Spleen (tissue), 11 donors: ENCODE measurements around the gene DES. TPM values are rescaled to one million over a fixed set of nuclear protein-coding genes. Genes with fewer than 3 reads are reported as not detected.

Experiments
- DNase-seq: peaks from one replicate; pipeline ENCODE4 v3.0.0-alpha.2; 2020
- H3K27ac ChIP-seq, 8 donors: fragments of 200-600 bp; sonication (generic) in 7 of 8; 1 replicate in 4 of 8; 2 replicates in 4 of 8; pipeline versions ENCODE4 v1.5.0 to v1.8.0; 2016 to 2021; ENCODE audit warnings: inconsistent platforms in 4 of 8, mild to moderate bottlenecking in 4 of 8, moderate library complexity in 1 of 8
- H3K27me3 ChIP-seq, 7 donors: fragments of 200-600 bp; sonication (generic) in 6 of 7; replicated peaks in 1 of 7; 1 replicate in 4 of 7; 2 replicates in 3 of 7; pipeline versions ENCODE4 v1.5.0 to v1.8.0; 2016 to 2021; ENCODE audit warnings: inconsistent platforms in 3 of 7, mild to moderate bottlenecking in 1 of 7
- H3K36me3 ChIP-seq, 6 donors: fragments of 200-600 bp; sonication (generic) in 5 of 6; 1 replicate in 4 of 6; 2 replicates in 2 of 6; pipeline versions ENCODE4 v1.5.0 to v1.8.0; 2016 to 2021; ENCODE audit warnings: inconsistent platforms in 2 of 6
- H3K4me1 ChIP-seq, 6 donors: fragments of 200-600 bp; sonication (generic) in 5 of 6; 1 replicate in 3 of 6; 2 replicates in 3 of 6; pipeline versions ENCODE4 v1.5.0 to v1.8.0; 2016 to 2021; ENCODE audit warnings: inconsistent platforms in 3 of 6
- H3K4me3 ChIP-seq, 8 donors: fragments of 200-600 bp; sonication (generic) in 7 of 8; 1 replicate in 4 of 8; 2 replicates in 4 of 8; pipeline versions ENCODE4 v1.5.0 to v1.8.0; 2016 to 2021; ENCODE audit warnings: inconsistent platforms in 4 of 8, mild to moderate bottlenecking in 4 of 8, moderate library complexity in 2 of 8
- H3K9me3 ChIP-seq, 8 donors: fragments of 200-600 bp; sonication (generic) in 7 of 8; 1 replicate in 4 of 8; 2 replicates in 4 of 8; pipeline versions ENCODE4 v1.5.0 to v1.8.0; 2016 to 2021; ENCODE audit warnings: inconsistent platforms in 4 of 8
- POLR2A ChIP-seq, 3 donors: fragments of 450-650 bp; IDR thresholded peaks; one replicate each; pipeline ENCODE4 v1.5.1; 2017; ENCODE audit warnings: antibody characterized with exemption in 3 of 3, mild to moderate bottlenecking in 1 of 3
- POLR2AphosphoS5 ChIP-seq, 3 donors: sonication (generic); formaldehyde crosslinking; IDR thresholded peaks; one replicate each; pipeline ENCODE4 v1.5.1; 2017; ENCODE audit warnings: antibody characterized with exemption in 3 of 3
- WGBS, 5 donors: extraction: QIAGEN DNeasy Blood & Tissue Kit in 3 of 5; methylation state at CpG; one replicate each; pipeline versions ENCODE4 v1.1.5 to v1.1.7; 2013 to 2018; 5-methylcytosine and 5-hydroxymethylcytosine counted together
- intact Hi-C: fragments of 100-400 bp; cut with DNase I; formaldehyde crosslinking; loops from one replicate; pipeline ENCODE4 v1.15.0; 2023; ENCODE audit warnings: low total_unique reads
- polyA plus RNA-seq, 3 donors: library from polyadenylated mRNA; stranded (reverse); fragments of 200-250 nt; gene quantifications; one replicate each; pipeline ENCODE4 v1.2.1, GENCODE V29; 2013
- total RNA-seq, 7 donors: library from RNA; depleted of rRNA in 3 of 7; stranded (reverse); fragments of >200 nt in 3 of 7; fragmentation: NEBNext Ultra II Directional in 4 of 7; extraction: Animal tissue kit (Norgen Biotek cat#: 25700) in 4 of 7; gene quantifications; one replicate each; pipeline versions ENCODE4 v1.1.0 to v1.2.1, GENCODE V29; 2016 to 2021
- TF ChIP-seq, protein P1 (sequence below), 11 experiments: fragments of 200-600 bp in 7 of 11; fragments of 450-650 bp in 4 of 11; sonication (generic) in 4 of 11; IDR thresholded peaks in 8 of 11; conservative IDR thresholded peaks in 3 of 11; 1 replicate in 7 of 11; 2 replicates in 4 of 11; pipeline versions ENCODE4 v1.4.0 to v1.8.0; 2016 to 2021; ENCODE audit warnings: antibody characterized with exemption in 11 of 11, inconsistent platforms in 4 of 11, mild to moderate bottlenecking in 1 of 11
- donor health status: healthy with polysubstance abuse.
- donor health status: DM: no; HTN: no; CAD: no; lungs with moderate emphysema.
- donor health status: DM: no; HTN: no; CAD: no.
- donor health status: Bipolar disorder and iron deficiency.
- donor health status: healthy.
- donor health status: DM: no; HTN: no; CAD: no.
- donor health status: DM: yes; HTN: yes; CAD: no.

The DES gene
- total and polyA plus RNA-seq, 10 donors: 4.3 to 24.7 (median 11.7) TPM

DNA sequence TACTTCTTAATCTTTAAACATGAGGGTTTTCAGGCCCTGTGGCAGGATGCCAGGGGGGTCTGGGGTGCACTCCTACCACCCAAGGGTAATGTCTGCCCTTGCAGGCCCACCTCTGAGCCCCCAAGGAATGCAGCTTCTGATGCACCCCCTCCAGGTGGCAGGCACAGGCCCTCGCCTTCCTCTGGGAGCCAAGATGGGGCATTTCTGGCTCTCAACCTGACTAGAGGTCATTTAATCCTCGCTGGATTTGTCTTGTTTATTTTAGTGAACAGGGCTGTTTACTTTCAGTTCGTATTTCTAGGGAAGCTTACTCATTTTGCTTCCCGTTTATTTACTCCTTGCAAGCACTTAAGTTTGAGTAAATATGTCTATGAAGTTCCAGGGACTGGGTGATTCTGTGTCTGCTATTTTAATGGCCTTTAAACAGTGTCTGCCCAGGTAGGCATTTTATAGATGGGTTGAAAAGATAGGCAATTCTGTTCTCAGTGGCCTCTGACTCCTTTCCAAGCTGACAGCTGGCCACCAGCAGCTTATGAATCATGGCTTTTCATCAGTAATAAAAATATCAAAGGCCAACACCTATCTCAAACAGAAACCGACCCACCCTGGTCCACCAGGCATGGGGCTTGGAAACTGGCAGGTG lies 19.3 kb upstream of the DES start:
- intact Hi-C loops: no loop called here
- Histone ChIP-seq H3K4me3 (no peak overlapping the region), H3K36me3 (no peaks in the 10 kb centered on the region), H3K27me3 (peaks cover 0 to 7% (median 0%) of the 10 kb centered on the region in 7 donors), H3K4me1 (peaks cover 0 to 24% (median 7%) of the 10 kb centered on the region in 6 donors), H3K27ac (no peak overlapping the region), H3K9me3 (no peaks in the 10 kb centered on the region)
- 53 to 73% (median 65%) methylated on average over 5 of the region's 5 CpGs for WGBS, 5 donors
- DNase-seq: no peak
- TF ChIP-seq POLR2A (IDR thresholded peaks at IDR 0.05): no peak
- TF ChIP-seq POLR2AphosphoS5 (IDR thresholded peaks at IDR 0.05): no peak
- TF ChIP-seq, protein P1, sequence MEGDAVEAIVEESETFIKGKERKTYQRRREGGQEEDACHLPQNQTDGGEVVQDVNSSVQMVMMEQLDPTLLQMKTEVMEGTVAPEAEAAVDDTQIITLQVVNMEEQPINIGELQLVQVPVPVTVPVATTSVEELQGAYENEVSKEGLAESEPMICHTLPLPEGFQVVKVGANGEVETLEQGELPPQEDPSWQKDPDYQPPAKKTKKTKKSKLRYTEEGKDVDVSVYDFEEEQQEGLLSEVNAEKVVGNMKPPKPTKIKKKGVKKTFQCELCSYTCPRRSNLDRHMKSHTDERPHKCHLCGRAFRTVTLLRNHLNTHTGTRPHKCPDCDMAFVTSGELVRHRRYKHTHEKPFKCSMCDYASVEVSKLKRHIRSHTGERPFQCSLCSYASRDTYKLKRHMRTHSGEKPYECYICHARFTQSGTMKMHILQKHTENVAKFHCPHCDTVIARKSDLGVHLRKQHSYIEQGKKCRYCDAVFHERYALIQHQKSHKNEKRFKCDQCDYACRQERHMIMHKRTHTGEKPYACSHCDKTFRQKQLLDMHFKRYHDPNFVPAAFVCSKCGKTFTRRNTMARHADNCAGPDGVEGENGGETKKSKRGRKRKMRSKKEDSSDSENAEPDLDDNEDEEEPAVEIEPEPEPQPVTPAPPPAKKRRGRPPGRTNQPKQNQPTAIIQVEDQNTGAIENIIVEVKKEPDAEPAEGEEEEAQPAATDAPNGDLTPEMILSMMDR (IDR thresholded peaks at IDR 0.05 in 8 of 11, conservative IDR thresholded peaks at IDR 0.05 in 3 of 11): no peak

DNA sequence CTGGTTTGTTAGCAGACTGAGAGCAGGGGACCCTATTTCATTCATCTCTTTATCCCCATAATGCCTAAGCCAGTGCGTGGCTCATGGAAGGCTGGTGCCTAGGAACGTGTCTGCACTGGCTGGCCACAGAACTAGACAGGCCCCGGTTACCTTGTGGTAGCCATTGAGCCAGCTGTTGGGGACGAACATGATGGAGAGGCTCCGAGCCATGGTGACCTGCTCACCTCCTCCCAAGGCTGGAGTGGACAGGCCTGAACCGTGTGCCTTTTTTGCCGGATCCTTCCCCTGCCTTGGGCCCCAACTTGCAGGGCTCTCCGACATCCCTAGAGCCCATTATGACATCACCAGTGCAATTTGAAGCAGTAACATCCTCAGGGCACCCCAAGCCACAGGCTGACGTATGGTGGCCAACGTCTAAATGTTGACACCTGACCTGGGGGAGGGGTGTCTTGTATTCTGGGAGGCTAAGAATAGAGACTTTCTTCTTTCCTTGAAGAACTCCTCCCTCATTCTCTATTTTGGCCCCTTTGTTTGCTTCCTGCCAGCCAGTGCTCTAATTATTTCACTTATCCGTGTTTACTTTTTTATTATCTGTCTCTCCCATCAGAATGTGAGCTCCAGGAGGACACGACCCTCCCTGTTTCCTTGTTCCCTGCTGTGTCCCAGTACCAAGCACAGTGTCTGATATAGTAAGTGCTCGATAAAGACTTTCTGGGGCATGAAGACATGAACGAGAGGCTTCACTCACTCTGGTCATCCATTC lies 18.3 kb upstream of the DES start:
- intact Hi-C loops: no loop called here
- 69 to 74% (median 70%) methylated on average over 10 to 14 of the region's 14 CpGs for WGBS, 5 donors
- H3K27ac ChIP-seq: no peak overlapping the region

DNA sequence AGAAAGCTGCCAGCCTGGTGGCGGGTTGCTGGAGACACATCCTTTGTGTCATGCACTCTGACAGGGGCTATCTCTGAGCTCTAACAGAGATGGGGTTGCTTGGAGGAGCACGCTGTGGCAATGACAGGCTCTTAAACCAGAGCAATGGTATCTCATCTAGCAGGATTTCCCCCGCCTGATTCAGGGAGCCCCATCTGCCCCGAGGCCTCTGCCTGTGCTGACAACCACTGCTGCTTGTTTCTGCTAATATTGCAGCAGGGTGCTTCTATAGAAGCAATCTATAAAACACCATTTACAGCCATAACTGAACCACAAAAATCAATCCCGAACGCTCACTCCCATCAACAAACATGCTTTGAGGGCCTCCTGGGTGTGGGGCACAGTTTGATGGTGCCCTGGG lies 17.6 kb upstream of the DES start:
- TF ChIP-seq, protein P1 (IDR thresholded peaks at IDR 0.05 in 8 of 11, conservative IDR thresholded peaks at IDR 0.05 in 3 of 11): no peak
- no peak for TF ChIP-seq POLR2AphosphoS5 (IDR thresholded peaks at IDR 0.05)
- TF ChIP-seq POLR2A (IDR thresholded peaks at IDR 0.05): no peak
- peaks cover 0 to 24% (median 7%) of the 10 kb centered on the region in 6 donors for H3K4me1 ChIP-seq
- no peak overlapping the region for H3K4me3 ChIP-seq
- H3K9me3 ChIP-seq: no peaks in the 10 kb centered on the region
- intact Hi-C loops: no loop called here
- peaks cover 0 to 24% (median 0%) of the 10 kb centered on the region in 7 donors for H3K27me3 ChIP-seq
- no peak for DNase-seq
- H3K36me3 ChIP-seq: no peaks in the 10 kb centered on the region
- H3K27ac ChIP-seq: no peak overlapping the region
- WGBS, 5 donors: 45 to 76% (median 52%) methylated on average over 6 of the region's 6 CpGs

More for the DNA sequence above, 18.3 kb upstream of the DES start:
- Histone ChIP-seq H3K4me3 (no peak overlapping the region), H3K27me3 (peaks cover 0 to 18% (median 0%) of the 10 kb centered on the region in 7 donors), H3K4me1 (peaks cover 0 to 24% (median 7%) of the 10 kb centered on the region in 6 donors), H3K9me3 (no peaks in the 10 kb centered on the region), H3K36me3 (no peaks in the 10 kb centered on the region)
- TF ChIP-seq POLR2A (IDR thresholded peaks at IDR 0.05): no peak
- TF ChIP-seq, protein P1 (IDR thresholded peaks at IDR 0.05 in 8 of 11, conservative IDR thresholded peaks at IDR 0.05 in 3 of 11): no peak
- TF ChIP-seq POLR2AphosphoS5 (IDR thresholded peaks at IDR 0.05): no peak
- no peak for DNase-seq

DNA sequence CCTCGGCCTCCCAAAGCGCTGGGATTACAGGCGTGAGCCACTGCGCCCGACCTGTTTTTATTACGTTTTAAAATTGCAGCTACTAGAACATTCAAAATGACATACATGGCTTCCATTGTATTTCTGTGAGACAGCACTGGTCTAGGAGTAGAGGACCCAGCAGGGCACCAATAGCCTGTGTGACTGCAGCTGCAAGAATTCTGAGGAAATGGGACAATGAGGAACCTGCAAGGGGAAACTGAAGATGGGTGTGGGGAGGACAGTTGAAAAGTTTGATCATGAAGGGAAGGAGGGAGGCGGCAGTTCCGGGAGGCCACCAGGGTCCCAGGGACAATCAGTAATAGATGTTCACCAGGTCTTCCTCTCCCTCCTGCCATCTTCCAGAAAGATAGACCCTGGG lies 16.6 kb upstream of the DES start:
- peaks cover 0 to 25% (median 0%) of the 10 kb centered on the region in 7 donors for H3K27me3 ChIP-seq
- 82 to 91% (median 88%) methylated on average over 8 of the region's 8 CpGs for WGBS, 5 donors
- H3K4me3 ChIP-seq: no peak overlapping the region
- no peaks in the 10 kb centered on the region for H3K36me3 ChIP-seq
- peaks cover 0 to 24% (median 7%) of the 10 kb centered on the region in 6 donors for H3K4me1 ChIP-seq
- TF ChIP-seq POLR2AphosphoS5 (IDR thresholded peaks at IDR 0.05) (no peak), POLR2A (IDR thresholded peaks at IDR 0.05) (no peak)
- TF ChIP-seq, protein P1 (IDR thresholded peaks at IDR 0.05 in 8 of 11, conservative IDR thresholded peaks at IDR 0.05 in 3 of 11): no peak
- H3K9me3 ChIP-seq: no peaks in the 10 kb centered on the region
- DNase-seq: no peak
- no peak overlapping the region for H3K27ac ChIP-seq
- intact Hi-C loops: loop anchor here (2.0 kb wide), 1 partner anchor 129 kb away; no protein-coding TSS in a partner anchor
